A673 (cell line): ENCODE results near the gene EDAR. TPM values are rescaled to one million over a fixed set of nuclear protein-coding genes. Genes with fewer than 3 reads are reported as not detected.

Source experiments
- BruUV-seq: library from RNA; stranded (reverse); fragments of 400-500 nt; replicated peaks from 2 replicates; lab custom pipeline; 2021; lab: Mats Ljungman, UMichigan
- CTCF ChIA-PET: fragments of 300-600 bp; sonication (Branson Sonifier 250); formaldehyde crosslinking; loops from one replicate; lab custom pipeline; 2022; ENCODE audit warnings: antibody characterized with exemption; lab: Charles Lee
- POLR2A ChIA-PET: fragments of 300-600 bp; sonication (Branson Sonifier 250); formaldehyde crosslinking; loops from one replicate; lab custom pipeline; 2022; ENCODE audit warnings: antibody characterized with exemption; ENCODE audit not compliant: low non-redundant PET; lab: Charles Lee
- DNase-seq: peaks from one replicate; pipeline ENCODE4 v3.0.0-alpha.2; 2015; ENCODE audit warnings: low spot score
- H3K27ac ChIP-seq: fragments of 200-600 bp; sonication (generic); 2 replicates; pipeline ENCODE4 v1.5.1; 2016; ENCODE audit warnings: mixed run types, low read depth, mild to moderate bottlenecking, mixed read lengths, antibody characterized with exemption, low read length; ENCODE audit not compliant: poor library complexity, severe bottlenecking
- H3K27me3 ChIP-seq: fragments of 200-600 bp; sonication (generic); replicated peaks from 2 replicates; pipeline ENCODE4 v1.6.1; 2017; ENCODE audit warnings: mixed run types, low read depth, mild to moderate bottlenecking, mixed read lengths, antibody characterized with exemption, low read length; ENCODE audit not compliant: insufficient read depth, poor library complexity
- H3K36me3 ChIP-seq: fragments of 200-600 bp; sonication (generic); 2 replicates; pipeline ENCODE4 v1.6.1; 2016; ENCODE audit warnings: mixed run types, mild to moderate bottlenecking, mixed read lengths, antibody characterized with exemption, low read length; ENCODE audit not compliant: insufficient read depth, poor library complexity, severe bottlenecking
- H3K4me1 ChIP-seq: fragments of 200-600 bp; sonication (generic); 2 replicates; pipeline ENCODE4 v1.6.1; 2017; ENCODE audit warnings: mixed run types, mild to moderate bottlenecking, mixed read lengths, antibody characterized with exemption, low read length; ENCODE audit not compliant: insufficient read depth, poor library complexity, severe bottlenecking
- H3K4me3 ChIP-seq: fragments of 200-600 bp; sonication (generic); 2 replicates; pipeline ENCODE4 v1.5.1; 2016; ENCODE audit warnings: low read depth, mixed run types, mild to moderate bottlenecking, mixed read lengths, low read length; ENCODE audit not compliant: poor library complexity, severe bottlenecking
- H3K9me3 ChIP-seq: fragments of 200-600 bp; sonication (generic); 2 replicates; pipeline ENCODE4 v1.6.1; 2016; ENCODE audit warnings: mixed run types, low read depth, mild to moderate bottlenecking, mixed read lengths, antibody characterized with exemption, low read length; ENCODE audit not compliant: poor library complexity, severe bottlenecking
- CTCF ChIP-seq: fragments of 300-800, 200-600 bp; sonication (generic); conservative IDR thresholded peaks from 2 replicates; pipeline ENCODE4 v1.5.1; 2017; ENCODE audit warnings: low read depth, mild to moderate bottlenecking, antibody characterized with exemption, low read length, moderate library complexity, mixed read lengths
- EZH2 ChIP-seq: fragments of 200-600 bp; sonication (generic); IDR thresholded peaks from 2 replicates; pipeline ENCODE4 v1.6.1; 2017; ENCODE audit warnings: borderline replicate concordance, low read depth, mild to moderate bottlenecking, mixed read lengths, antibody characterized with exemption, low read length; ENCODE audit not compliant: poor library complexity, severe bottlenecking
- intact Hi-C: fragments of 100-400 bp; cut with micrococcal nuclease; formaldehyde crosslinking; loops from one replicate; pipeline ENCODE4 v1.10.0; 2022; ENCODE audit not compliant: unreplicated experiment
- total RNA-seq: library from RNA; stranded (reverse); gene quantifications from 2 replicates; pipeline ENCODE4 v1.2.3, GENCODE V29; 2021

EDAR gene
- total RNA-seq, 1 experiment from 2014 or later: not detected

GRCh38 chr2:108949316-108950239 lies 39.4 kb downstream of the EDAR start:
- DNase-seq: no peak
- peaks cover 17% of the 10 kb centered on the region for H3K9me3 ChIP-seq
- no peak overlapping the region for H3K27ac ChIP-seq
- TF ChIP-seq EZH2 (no peak), CTCF (no peak)
- no TSS peak for BruUV-seq
- ChIA-PET POLR2A (no interaction called here), CTCF (no interaction called here)
- no peak overlapping the region for H3K4me3 ChIP-seq
- no peaks in the 10 kb centered on the region for H3K36me3 ChIP-seq
- H3K4me1 ChIP-seq: no peaks in the 10 kb centered on the region
- intact Hi-C loops: no loop called here
- H3K27me3 ChIP-seq: no peaks in the 10 kb centered on the region

- intact Hi-C loops: no loop called here
- no TSS peak for BruUV-seq
- DNase-seq: no peak
- ChIA-PET CTCF (no interaction called here), POLR2A (no interaction called here)
- peaks cover 17% of the 10 kb centered on the region for H3K9me3 ChIP-seq
- no peaks in the 10 kb centered on the region for H3K27me3 ChIP-seq
- TF ChIP-seq EZH2: no peak
- no peak for TF ChIP-seq CTCF
- no peaks in the 10 kb centered on the region for H3K4me1 ChIP-seq
- H3K4me3 ChIP-seq: no peak overlapping the region
- H3K27ac ChIP-seq: no peak overlapping the region
- no peaks in the 10 kb centered on the region for H3K36me3 ChIP-seq
Observed at GRCh38 chr2:108947271-108947907, 41.6 kb downstream of the EDAR start.

GRCh38 chr2:108946442-108946841 lies 42.6 kb downstream of the EDAR start:
- H3K4me3 ChIP-seq: no peak overlapping the region
- ChIA-PET POLR2A (no interaction called here), CTCF (no interaction called here)
- H3K36me3 ChIP-seq: no peaks in the 10 kb centered on the region
- DNase-seq: no peak
- H3K27me3 ChIP-seq: no peaks in the 10 kb centered on the region
- peaks cover 12% of the 10 kb centered on the region for H3K9me3 ChIP-seq
- BruUV-seq: no TSS peak
- no peak overlapping the region for H3K27ac ChIP-seq
- H3K4me1 ChIP-seq: no peaks in the 10 kb centered on the region
- intact Hi-C loops: no loop called here
- TF ChIP-seq EZH2 (no peak), CTCF (no peak)
